NCI-H345 treated with DMSO at 0.1 percent for 48 hours (cell line): ENCODE results near the gene MTG2.
A peak's percentile ranks its signal among the peaks of the same experiment; 100 is the strongest.

Experiments
- DNase-seq: peaks from one replicate; lab custom pipeline; 2025; ENCODE audit not compliant: unreplicated experiment; lab: John Stamatoyannopoulos, UW

The MTG2 gene

DNA sequence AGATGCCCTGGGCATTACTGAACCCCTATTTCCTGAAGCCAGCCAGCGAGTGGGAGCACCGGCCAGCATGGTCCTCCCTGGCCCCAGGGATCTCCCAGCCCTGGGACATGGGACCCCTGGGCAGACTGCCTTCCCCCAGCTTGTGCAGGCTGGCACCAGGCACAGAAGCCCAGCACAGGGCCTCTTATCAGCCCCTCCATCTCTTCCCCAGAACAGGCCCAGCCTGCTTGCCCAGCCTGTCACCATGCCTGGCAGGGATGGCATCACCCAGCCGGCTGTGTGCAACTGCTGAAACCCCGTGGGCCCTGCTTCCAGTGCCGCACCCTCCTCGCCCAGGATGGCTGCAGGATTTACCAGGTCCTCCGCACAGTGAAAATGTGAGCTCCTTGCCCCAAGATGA is 49.4 kb downstream of the MTG2 start:
- no peak for DNase-seq

DNA sequence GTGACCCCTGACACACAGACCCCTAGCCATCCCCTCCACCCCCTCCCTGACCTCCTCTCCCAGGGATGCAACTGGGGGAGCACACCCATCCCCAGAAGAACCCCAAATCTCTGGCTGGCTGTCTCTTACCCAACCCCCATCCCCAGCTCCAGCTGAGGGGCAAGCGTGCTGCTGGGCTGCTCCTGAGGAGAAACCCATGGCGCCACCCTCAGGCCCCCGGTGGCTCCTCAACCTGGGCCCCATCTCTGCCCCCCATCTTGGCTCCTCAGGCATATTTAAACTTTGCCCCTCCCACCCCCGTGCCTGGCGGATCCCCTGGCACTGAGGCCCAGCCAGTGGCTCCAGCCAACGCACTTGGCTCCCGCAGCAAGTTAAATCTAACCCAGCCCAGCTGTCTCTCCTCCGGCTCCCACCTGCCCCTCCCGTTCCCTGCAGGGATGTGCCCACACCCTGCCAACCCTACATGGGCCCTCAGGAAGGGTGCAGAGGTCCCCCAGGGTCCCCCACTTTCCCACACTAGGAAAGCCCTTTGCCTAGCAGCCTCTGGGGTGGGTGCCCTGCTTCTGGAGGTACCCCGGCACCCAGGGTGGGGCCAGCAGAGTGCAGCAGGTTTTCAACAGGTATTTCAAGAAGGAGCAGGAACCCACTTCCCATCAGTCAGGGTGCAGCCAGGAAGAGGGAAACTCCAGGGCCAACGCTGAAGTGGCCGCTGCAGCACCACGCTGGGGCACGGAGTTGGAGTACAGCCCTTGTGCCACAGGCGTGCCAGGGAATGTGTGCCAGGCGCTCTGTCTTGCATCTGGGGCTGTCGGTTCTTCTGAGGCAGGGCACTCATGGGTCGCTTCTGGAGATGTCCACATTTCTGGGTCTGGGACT is 50.2 kb downstream of the MTG2 start:
- no peak for DNase-seq

DNA sequence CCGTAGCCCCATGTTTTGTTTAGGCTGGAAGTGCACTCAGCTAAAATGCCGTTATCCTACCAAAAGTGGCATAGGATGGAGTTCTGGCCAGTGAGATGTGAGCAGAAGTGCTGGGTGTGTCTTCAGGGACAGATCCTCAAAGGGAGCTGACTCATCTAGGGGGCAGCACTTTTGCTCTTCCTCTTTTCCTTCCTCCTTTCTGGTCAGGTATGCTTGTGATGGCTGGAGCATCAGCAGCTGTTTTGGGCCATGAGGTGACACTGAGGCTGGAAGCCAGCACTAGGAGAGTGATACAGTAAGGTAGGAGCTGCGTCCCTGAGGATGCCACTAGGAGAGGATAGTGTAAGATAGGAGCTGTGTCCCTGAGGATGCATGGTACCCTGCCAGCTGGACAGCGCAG is 50.9 kb downstream of the MTG2 start:
- no peak for DNase-seq

DNA sequence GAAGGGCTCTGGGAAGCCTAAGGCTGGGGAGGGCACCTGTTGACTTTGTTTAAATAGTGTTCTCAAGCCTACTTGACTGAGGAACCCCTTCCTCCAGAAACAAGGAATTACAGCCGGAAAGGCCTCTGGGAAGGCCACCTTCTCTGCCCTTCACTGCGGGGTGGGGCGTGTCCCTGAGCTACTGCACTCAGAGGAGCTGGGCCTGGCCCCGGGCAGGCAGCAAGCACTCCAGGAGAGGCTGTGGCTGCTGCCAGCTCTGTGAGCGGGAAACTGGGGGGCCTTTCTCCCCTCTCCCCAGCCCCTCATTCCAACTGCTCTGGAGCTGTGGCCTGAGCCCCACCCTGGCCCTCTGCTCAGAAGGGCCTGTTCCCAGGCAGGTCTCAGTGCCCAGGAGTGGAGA is 51.5 kb downstream of the MTG2 start:
- DNase-seq, result no peak

DNA sequence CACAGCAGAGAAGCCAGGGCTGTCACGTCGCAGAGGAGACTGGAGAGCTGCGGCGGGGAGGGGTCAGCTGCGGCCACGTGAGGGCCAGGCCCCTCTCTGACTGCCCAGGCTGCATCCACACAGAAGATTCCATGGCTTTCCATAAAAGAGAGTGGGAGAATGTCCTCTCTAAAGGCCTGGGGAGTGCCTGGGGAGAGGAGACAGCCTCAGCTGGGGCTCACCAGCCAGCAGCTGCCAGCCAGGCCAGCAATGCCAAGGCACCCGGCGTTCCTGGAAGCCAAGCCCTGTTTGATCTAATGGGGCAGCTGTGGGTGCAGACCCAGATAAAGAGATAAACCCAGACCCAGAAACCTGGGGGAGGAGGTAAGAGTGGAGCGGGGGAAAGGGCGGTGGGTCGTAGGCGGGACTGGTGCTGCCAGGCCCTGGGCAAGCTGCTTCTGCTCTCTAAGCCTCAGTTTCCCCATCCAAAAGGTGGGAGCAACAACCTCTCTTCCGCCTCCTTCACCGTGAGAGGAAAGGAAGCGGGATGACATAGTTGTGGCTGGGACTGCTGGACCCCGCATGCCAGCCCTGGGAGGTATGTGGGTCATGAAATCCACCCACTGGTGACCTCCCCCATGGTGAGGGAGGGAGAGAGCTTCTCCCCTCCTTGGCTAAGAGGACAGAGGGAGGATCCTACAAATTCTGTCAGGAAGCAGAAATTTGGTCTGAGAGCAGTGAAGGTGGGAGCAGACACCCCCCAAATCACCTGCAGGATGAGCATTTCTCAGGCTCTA is 52.4 kb downstream of the MTG2 start:
- DNase-seq, result no peak

DNA sequence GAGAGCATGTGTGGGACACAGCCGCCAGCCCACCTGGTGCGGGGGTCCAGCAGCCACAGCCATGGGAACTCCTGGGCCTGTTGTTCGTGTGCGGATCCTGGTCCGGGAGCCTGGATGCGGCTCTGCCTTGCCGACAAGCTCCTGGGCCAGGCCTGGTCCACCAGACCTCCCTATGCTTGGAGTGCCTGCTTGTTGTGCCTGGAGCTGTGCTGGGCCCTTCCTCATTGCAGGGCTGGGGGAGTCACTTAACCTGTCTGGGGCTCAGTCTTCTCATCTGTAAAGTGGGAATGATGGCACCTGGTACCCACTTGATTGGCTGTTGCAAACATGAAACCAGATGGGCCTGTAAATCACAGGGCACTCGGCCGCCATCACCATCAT is 52.9 kb downstream of the MTG2 start:
- DNase-seq, result no peak

DNA sequence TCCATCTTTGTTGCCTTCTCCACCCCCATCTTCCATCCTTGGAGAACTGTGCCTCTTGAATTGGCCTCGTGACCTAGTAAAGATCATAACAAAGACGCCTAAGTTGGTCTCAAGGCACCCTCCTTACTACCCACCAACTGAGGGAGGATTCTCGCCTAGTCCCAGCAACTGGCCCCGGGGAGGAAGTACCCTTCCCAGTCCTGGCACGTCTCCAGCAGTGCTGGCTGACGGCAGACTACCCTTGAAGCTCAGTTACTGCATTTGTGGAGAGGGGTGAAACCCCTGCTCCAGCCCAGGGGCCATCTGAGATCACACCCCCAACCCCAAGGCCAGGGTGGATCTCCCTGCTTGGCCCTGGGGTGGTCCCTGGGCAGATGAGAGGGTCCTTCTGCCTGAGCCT is 53.4 kb downstream of the MTG2 start:
- DNase-seq, result no peak

DNA sequence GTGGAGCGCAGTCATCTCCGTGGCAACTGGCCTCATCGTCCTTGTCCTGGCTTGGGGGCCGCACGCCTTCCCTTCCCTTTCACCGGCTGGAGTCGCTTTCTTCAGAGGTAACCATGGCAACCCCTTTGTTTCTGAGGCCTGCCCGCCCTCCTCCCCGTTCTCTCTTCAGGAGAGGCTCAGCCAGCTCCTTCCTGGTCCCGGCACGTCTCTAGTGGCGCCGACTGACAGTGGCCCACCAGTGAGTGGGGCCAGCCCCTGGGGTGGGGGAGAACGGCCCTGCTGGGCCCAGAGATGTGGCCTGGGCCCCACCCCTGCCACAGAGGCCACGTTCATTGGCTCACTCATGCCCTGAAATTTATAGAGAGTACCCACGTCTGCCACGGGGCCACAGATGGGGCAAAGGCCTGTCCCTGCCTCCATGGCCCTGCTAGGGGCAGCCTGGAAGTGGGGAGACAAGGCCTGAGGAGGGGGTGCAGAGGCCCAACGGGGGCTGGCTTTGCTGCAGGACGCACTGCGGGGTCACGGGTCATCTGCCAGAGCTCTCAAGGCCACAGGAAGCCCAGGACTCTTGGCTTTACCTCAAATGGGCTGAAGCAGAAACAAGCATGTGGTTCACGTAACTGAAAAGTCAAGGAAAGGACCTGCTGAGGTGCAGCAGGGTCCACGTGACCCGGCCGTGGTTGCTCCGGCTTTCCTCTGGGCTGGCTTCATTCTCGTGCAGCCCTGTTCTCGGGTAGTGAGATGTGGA is 54.1 kb downstream of the MTG2 start:
- DNase-seq, result no peak

DNA sequence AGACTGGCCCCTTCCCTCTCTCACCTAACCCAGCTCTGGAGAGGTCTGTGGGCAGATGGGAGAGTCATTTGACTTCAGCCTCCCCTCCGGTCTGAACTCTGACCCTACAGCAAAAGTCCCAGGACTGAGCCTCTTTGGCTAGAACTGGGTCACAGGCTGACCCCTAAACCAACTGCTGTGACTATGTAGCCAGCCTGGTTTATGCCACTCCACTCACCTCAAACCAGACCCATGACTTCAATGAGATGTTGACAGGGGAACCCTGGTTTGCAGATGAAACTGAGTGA is 54.6 kb downstream of the MTG2 start:
- no peak for DNase-seq

DNA sequence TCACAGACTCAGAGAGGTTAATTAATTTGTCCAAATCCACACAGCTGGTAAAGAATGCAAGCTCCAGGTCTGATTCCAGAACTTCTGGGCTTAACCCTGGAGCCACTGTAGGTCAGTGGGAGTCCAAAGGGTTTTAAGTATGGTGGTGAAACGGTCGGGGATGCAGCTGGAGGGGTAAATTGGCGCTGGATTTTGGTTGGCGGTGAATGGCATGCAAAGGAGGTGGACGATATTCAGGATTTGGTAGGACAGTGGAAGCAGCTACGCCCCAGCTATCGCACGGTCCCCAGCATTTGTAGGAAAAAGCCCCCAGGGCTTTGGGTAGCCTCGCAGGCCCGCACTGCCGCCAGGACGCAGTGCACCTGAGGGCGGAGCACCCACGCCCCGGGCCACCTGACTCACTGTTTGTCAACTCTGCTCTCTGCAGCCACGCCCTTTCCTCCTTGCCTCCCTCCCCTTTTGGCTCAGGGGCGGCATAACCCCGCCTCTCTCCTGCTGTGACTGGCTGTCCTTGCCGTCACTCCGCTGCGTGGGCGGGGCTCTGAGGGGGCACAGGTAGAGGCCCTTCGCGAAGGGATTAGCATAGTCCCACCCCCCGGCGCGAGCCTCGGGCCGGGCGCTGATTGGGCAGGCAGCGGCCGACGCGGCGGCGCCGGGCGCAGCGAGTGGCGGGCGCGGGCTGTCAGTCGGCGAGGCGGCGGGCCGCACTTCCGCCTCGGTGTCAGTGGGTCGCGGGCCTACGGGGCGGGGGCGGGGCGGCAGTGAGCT is 55.2 kb downstream of the MTG2 start, which contains the start of gene OSBPL2:
TSS of gene OSBPL2 (plus strand) at position 721 of the 768 bp plus-strand sequence. CDS start 17,664 bp downstream, outside the sequence.
- DNase-seq, result peak; percentile 99

DNA sequence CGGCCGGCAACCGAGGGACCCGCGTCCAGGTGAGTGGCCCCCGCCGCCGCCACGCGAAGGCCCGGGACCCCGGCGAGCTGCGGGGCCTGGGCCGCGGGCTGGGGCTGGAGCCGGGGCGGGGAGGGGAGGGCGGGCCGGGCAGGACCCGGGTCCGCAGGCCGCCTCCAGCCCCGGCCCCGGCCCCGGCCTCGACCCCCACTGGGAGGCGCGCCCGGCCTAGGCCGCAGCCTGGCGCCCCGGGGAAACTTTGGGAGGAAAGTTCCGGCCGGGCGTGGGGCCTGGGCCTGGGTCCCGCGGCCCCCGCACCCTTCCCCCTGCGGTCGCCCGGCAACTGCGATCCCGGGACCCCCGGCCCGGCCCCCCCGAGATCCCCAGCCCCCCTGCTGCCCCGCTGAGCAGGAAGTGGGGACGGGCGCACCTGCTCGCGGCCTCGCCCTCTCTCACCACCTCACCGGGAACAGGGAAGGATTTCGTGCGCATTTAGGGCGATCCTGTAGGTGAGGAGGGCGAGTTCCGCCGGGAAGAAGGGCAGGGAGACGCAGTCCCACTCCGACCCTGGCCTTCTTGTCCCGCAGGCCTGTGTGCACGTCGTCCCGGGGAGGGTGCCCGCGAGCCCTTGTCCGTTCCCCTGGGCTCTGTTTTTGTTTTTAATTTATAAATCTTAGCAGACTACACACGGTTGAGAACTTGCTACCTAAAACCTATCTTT is 55.9 kb downstream of the MTG2 start:
- peak; percentile 40 for DNase-seq

DNA sequence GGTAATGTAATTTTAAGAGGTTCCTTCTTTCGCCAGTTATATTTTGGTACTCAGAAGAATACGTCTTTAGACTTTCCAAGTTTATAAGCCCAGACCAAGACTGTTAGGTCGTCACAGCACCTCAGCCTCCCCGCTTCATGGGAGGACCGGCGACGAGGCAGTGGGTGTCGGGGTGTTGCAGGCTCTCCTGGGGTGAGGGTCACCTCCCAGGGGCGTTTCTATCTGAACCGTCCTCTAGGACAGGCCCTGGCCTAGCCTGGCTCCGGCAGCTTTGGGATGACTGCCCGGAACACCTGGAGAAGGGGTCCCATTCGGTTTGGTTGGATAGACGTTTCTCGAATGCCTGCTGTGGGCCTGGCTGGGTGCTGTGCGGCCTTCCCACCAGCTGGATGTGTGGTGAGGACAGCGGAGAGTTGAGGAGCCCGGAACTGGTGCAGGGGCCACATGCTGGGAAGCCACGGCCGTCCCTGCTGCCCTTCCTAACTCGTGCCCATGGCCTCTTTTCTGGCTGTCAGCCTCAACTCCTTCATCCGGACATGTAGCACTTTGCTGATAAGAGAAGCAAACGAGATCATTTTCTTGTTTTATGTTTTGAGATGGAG is 56.6 kb downstream of the MTG2 start:
- no peak for DNase-seq

DNA sequence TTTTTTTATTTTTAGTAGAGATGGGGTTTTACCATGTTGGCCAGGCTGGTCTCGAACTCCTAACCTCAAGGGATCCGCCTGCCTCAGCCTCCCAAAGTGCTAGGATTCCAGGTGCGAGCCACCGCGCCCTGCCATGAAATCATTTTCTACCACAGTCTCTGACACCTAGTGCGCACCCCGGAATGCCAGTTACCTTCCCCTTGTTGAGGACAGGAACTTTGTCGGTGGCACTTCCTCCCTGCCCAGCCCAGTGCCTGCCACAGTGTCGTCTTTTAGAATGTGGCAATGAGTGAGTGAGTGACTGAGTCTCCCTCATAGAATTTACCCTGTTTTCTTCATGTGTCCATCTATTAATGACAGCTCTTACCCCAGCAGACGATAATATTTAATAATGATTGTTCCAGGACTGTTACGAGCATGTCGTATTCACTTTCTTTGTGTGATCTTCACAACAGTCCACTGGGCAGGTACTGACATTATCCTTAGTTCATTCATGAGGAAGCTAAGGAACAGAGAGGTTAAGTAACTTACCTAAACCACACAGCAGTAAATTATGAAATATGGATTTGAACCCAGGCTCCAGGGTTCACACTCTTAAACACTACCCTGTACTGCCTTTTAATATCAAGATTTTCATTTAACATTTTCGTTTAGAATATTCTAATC is 57.3 kb downstream of the MTG2 start:
- no peak for DNase-seq

DNA sequence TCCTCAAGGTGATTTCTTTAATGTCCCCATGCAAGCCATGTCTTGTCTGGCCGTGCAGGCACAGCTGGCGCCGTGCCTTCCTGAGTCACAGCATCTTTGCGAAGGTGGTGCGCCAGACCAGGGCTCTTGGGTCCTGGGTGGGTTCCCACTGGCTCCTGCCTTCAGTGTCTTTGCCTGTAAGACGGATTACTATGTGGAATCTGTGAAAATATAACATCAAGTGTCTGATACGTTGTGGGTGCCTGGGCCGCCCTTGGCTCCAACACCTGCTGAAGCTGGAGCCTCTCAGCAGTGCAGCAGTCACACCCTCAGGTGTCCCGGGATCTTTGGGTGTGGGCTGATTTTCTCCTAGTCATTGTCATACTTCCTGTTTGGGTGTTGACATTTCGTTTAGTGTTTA is 58.7 kb downstream of the MTG2 start:
- DNase-seq, result no peak

DNA sequence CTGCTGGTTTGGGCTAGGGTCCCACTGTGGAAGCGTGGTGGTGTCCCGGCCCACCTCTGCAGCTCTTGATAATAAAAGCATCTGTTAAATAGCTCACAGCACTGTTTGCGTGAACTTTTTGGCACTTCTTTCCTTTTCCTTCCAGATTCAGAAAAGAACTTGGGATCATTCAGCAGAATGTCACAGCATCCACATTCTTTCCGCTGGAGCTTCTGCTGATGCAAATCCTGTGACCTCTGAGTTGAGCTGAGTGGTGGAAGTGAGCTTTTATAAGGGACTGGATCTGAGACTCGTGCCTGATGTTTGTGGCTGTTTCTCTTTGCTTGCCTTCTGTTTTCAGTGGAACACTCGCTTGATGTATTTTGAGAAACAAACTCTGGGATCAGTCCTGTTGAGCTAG is 59.3 kb downstream of the MTG2 start:
- DNase-seq, result no peak

DNA sequence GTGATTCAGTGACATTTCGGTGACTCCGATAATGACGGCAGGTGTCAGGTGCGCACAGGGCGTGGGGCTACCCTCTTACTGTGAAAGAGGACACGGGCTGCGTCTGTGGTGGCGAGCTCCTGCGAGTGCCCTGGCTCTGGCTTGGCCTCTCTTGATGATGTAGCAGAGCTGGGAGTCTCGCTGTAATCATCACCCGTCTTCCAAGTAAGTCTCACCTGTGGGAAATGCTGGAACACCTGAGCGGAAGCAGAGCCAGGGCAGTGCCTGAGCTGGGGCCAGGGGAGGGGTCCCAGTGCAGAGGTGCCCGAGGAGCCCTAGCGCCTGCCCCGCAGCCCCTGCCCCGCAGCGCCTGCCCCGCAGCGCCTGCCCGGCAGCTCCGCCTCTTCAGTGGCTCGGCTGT is 60.3 kb downstream of the MTG2 start:
- DNase-seq, result no peak

DNA sequence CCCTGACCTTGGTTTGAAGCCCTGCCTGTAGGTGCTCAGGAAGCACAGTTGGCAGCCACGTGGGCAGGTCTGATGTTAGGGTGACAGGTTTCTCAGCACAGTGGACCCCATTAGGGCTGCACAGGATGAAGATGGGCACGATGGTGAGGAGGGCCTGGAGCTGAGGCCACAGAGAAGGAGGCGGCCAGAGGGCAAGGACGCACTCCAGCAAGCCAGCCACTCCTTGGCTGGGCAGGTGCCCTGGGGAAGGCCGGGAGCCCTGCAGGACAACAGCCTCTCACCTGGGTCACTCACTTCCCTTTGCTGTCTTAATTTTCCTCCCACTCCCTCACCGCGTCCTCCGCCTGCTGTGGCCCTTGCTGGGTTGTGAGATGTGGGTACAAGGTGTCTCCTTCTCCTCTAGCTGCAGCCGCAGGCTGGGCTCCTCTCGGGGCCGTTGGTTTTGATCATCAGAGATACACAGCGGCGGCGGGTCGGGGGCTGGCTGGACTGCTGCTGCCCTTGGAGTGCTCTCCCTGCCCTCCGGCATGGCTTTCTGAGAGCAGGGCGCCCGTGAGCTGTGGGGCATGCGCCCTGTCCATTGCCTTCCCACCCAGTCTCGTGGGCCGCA is 61.2 kb downstream of the MTG2 start:
- DNase-seq, result no peak

DNA sequence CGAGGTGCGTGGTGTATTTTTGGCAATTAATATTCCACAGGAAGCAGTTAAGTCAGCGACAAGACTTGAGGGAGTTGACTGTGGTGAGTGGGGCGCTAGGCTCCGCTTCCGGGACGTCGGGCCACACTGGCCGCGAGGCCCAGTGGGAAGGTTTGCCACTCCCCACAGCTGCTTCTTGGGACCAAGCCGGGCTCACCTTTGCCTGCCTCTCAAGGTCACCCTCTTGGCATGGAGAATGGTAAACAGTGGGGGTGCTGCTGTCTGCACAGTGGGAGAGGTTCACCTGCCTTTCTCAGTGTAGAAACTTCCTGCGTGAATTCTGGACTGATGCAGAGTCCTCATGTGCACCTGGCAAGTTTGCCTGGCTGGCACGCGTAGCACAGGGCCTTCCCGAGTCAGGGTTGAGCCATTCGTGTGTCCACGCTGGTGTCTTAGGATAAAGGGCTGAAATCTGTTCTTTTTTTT is 61.8 kb downstream of the MTG2 start:
- peak; percentile 66 for DNase-seq

DNA sequence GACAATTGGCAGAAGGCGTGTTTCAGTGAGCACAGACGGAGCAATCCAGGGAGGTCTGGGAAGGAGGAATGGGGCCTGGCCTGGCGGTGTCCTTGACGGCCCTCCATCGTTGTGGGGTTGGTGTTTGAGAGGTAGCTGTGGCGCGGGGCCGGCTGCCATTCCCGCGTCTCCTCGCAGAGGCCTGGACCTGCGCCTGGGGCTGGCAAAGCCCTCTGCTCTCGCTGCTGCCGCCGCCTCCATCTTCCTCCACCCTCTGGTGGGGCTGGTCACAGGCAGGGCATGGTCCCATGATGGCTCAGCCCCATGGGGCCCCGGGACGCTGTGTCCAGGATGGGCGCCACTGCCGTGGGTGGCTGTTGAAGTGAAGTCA is 63.1 kb downstream of the MTG2 start:
- DNase-seq, result no peak
